K562 (cell line): ENCODE results near the gene KLRC4. TPM values are rescaled to one million over a fixed set of nuclear protein-coding genes. Genes with fewer than 3 reads are reported as not detected.

ENCODE experiments used
- ATAC-seq: fragments of 200-7000 bp; cut with Tn5 transposase; 3 replicates; pipeline ENCODE4 v1.9.1; 2020; ENCODE audit warnings: moderate library complexity
- BruUV-seq: library from RNA; stranded (reverse); fragments of 400-500 nt; replicated peaks from 2 replicates; lab custom pipeline; 2021; lab: Mats Ljungman, UMichigan
- CTCF ChIA-PET: fragments of 300-600 bp; formaldehyde crosslinking; extraction: SDS; loops from one replicate; lab custom pipeline; 2021; ENCODE audit warnings: low intra/inter-chr PET ratio; lab: Yijun Ruan, JAX
- POLR2A ChIA-PET: fragments of 300-600, 350-650 bp; sonication (Branson Sonifier 250); formaldehyde crosslinking; extraction: SDS; loops from one replicate; lab custom pipeline; 2021; ENCODE audit warnings: antibody characterized with exemption, inconsistent platforms; lab: Yijun Ruan, JAX
- DNase-seq, 4 experiments: peaks; one replicate each; pipeline versions ENCODE4 v3.0.0 to v3.0.0-alpha.2; 2011 to 2018; ENCODE audit warnings: low spot score in 3 of 4, mixed read lengths in 3 of 4; ENCODE audit errors: extremely low read depth in 1 of 4
- FAIRE-seq: peaks from 2 replicates; lab custom pipeline; 2011; peaks lifted over from hg19 to GRCh38; lab: Jason Lieb, UNC
- H2AFZ ChIP-seq: 2 replicates; pipeline ENCODE4 v1.6.0; 2011; ENCODE audit warnings: low read depth, low read length, control low read depth, inconsistent platforms
- H3K27ac ChIP-seq: fragments of 200-600 bp; 3 replicates; pipeline ENCODE4 v1.8.0; 2011; ENCODE audit warnings: low read depth, mild to moderate bottlenecking, control low read depth, inconsistent platforms, low read length, moderate library complexity, mixed read lengths; ENCODE audit errors: extremely low read depth
- H3K27me3 ChIP-seq, 2 experiments: fragments of 300-600 bp in 1 of 2; 2 replicates in 1 of 2; 3 replicates in 1 of 2; pipeline versions ENCODE4 v1.6.0 to v1.8.0; 2011; ENCODE audit warnings: inconsistent platforms in 2 of 2, low read length in 2 of 2, mild to moderate bottlenecking in 1 of 2, mixed read lengths in 1 of 2, moderate library complexity in 1 of 2; ENCODE audit not compliant: control insufficient read depth in 2 of 2, insufficient read depth in 2 of 2
- H3K36me3 ChIP-seq: fragments of 300-600 bp; 3 replicates; pipeline ENCODE4 v1.8.0; 2011; ENCODE audit warnings: mild to moderate bottlenecking, low read length, inconsistent platforms; ENCODE audit not compliant: control insufficient read depth, insufficient read depth
- H3K4me1 ChIP-seq, 2 experiments: fragments of 200-600 bp in 1 of 2; replicated peaks in 1 of 2; 2 replicates in 1 of 2; 3 replicates in 1 of 2; pipeline versions ENCODE4 v1.5.1 to v1.8.0; 2011; ENCODE audit warnings: inconsistent platforms in 2 of 2, low read length in 2 of 2, mild to moderate bottlenecking in 1 of 2, mixed read lengths in 1 of 2, moderate library complexity in 1 of 2; ENCODE audit not compliant: control insufficient read depth in 2 of 2, insufficient read depth in 2 of 2
- H3K4me2 ChIP-seq: 2 replicates; pipeline ENCODE4 v1.6.1; 2011; ENCODE audit warnings: low read length, control low read depth, inconsistent platforms, mixed read lengths; ENCODE audit not compliant: insufficient read depth
- H3K4me3 ChIP-seq: fragments of 200-600 bp; sonication (generic), shearing (Covaris generic); 2 replicates; pipeline ENCODE4 v1.5.1; 2016; ENCODE audit warnings: control low read depth, inconsistent platforms
- H3K79me2 ChIP-seq: fragments of 200-600 bp; 3 replicates; pipeline ENCODE4 v1.8.0; 2011; ENCODE audit warnings: low read length, inconsistent platforms; ENCODE audit not compliant: control insufficient read depth, insufficient read depth
- H3K9ac ChIP-seq, 2 experiments: 2 replicates each; pipeline versions ENCODE4 v1.6.0 to v1.6.1; 2011; ENCODE audit warnings: low read depth in 2 of 2, low read length in 2 of 2, control low read depth in 1 of 2, inconsistent platforms in 1 of 2, mild to moderate bottlenecking in 1 of 2, mixed read lengths in 1 of 2; ENCODE audit not compliant: insufficient read depth in 1 of 2
- H3K9me1 ChIP-seq: one replicate; pipeline ENCODE4 v1.6.0; 2011; ENCODE audit warnings: inconsistent platforms, mild to moderate bottlenecking, low read length, moderate library complexity; ENCODE audit not compliant: control insufficient read depth, insufficient read depth
- H3K9me3 ChIP-seq: replicated peaks from 2 replicates; pipeline ENCODE4 v1.5.1; 2011; ENCODE audit warnings: low read depth, low read length, inconsistent platforms; ENCODE audit not compliant: control insufficient read depth, insufficient read depth
- H4K20me1 ChIP-seq: replicated peaks from 2 replicates; pipeline ENCODE4 v1.6.1; 2011; ENCODE audit warnings: low read length, inconsistent platforms, mixed read lengths; ENCODE audit not compliant: control insufficient read depth, insufficient read depth
- ARID2 ChIP-seq: fragments of 450-650 bp; IDR thresholded peaks from 2 replicates; pipeline ENCODE4 v1.6.1; 2017; ENCODE audit warnings: antibody characterized with exemption, mild to moderate bottlenecking
- BRF1 ChIP-seq: IDR thresholded peaks from 3 replicates; pipeline ENCODE4 v1.6.1; 2011; ENCODE audit warnings: borderline replicate concordance, mild to moderate bottlenecking; ENCODE audit not compliant: insufficient read length; ENCODE audit errors: extremely low read depth
- DDX20 ChIP-seq: fragments of 450-650 bp; IDR thresholded peaks from 2 replicates; pipeline ENCODE4 v1.6.1; 2016; ENCODE audit warnings: missing genetic modification characterization, low read depth, mild to moderate bottlenecking, missing compliant biosample characterization, moderate library complexity
- ZNF146 ChIP-seq: IDR thresholded peaks from one replicate; pipeline ENCODE4 v1.6.1; 2018; ENCODE audit warnings: missing compliant biosample characterization; ENCODE audit not compliant: unreplicated experiment
- ZNF740 ChIP-seq, 3 experiments: fragments of 200-800 bp in 1 of 3; sonication (Bioruptor generic) in 1 of 3; sonication (generic) in 1 of 3; formaldehyde crosslinking in 1 of 3; IDR thresholded peaks; 2 replicates each; pipeline versions ENCODE4 v1.6.1 to v1.8.0; 2016 to 2022; ENCODE audit warnings: mild to moderate bottlenecking in 2 of 3, missing compliant biosample characterization in 2 of 3, missing genetic modification characterization in 2 of 3, missing genetic modification reagents in 1 of 3
- ZNF830 ChIP-seq: fragments of 250-450 bp; sonication (Bioruptor Pico); IDR thresholded peaks from 2 replicates; pipeline ENCODE4 v1.5.0; 2021; ENCODE audit warnings: mild to moderate bottlenecking
- WGBS: fragments of 100-300 bp; shearing (Covaris generic); methylation state at CpG from one replicate; pipeline ENCODE4 v1.1.6; 2016; ENCODE audit warnings: low coverage, mixed read lengths; ENCODE audit not compliant: insufficient coverage; ENCODE audit errors: missing lambda C conversion rate; 5-methylcytosine and 5-hydroxymethylcytosine counted together
- in situ Hi-C: fragments of 300-500 bp; cut with MboI; formaldehyde crosslinking; loops from 4 replicates; pipeline ENCODE4 v1.15.0; 2018; ENCODE audit warnings: inconsistent platforms, mixed read lengths
- intact Hi-C: fragments of 100-400 bp; cut with micrococcal nuclease; formaldehyde crosslinking; loops from 2 replicates; pipeline ENCODE4 v1.14.2; 2022
- polyA plus RNA-seq, 8 experiments: library from polyadenylated mRNA; depleted of rRNA in 4 of 8; stranded (reverse) in 5 of 8; unstranded in 3 of 8; fragments of >200 nt; fragmentation: Nextera tagmentation in 2 of 8; fragmentation: Illumina TruSeq in 1 of 8; extraction: Ambion mirVana in 2 of 8; extraction: Trizol in 1 of 8; gene quantifications; 2 replicates each; pipeline versions ENCODE4 v1.2.1 to v1.2.3, GENCODE V29; 2011 to 2014; ENCODE audit warnings: inconsistent platforms in 1 of 8, missing spikeins in 1 of 8
- total RNA-seq, 7 experiments: library from RNA; depleted of rRNA in 6 of 7; stranded (reverse); fragments of >200 nt in 6 of 7; fragmentation: Illumina TruSeq in 2 of 7; extraction: Trizol in 2 of 7; gene quantifications; 2 replicates each; pipeline versions ENCODE4 v1.2.1 to v1.2.3, GENCODE V29; 2011 to 2021; ENCODE audit warnings: low replicate concordance in 1 of 7
- TF ChIP-seq, protein P1 (sequence below), 2 experiments: fragments of 450-650 bp; conservative IDR thresholded peaks; 2 replicates each; pipeline ENCODE4 v1.6.1; 2017; ENCODE audit warnings: mild to moderate bottlenecking in 2 of 2, moderate library complexity in 2 of 2
- TF ChIP-seq, protein P2 (sequence below): fragments of 450-650 bp; IDR thresholded peaks from 2 replicates; pipeline ENCODE4 v1.6.1; 2016; ENCODE audit warnings: low read depth
- TF ChIP-seq, protein P3 (sequence below): IDR thresholded peaks from 2 replicates; pipeline ENCODE4 v1.6.1; 2012; ENCODE audit warnings: low read depth, low read length, improper control_type of control experiment, borderline replicate concordance

The KLRC4 gene
- total and polyA plus RNA-seq, 9 of the 15 experiments (the other 6 are each of a cell fraction or from before 2014, with no cell fraction given): 0.17 TPM; not detected in 8

GRCh38 chr12:10454531-10454930 lies 45.0 kb upstream of the KLRC4 start:
- no peak for FAIRE-seq
- ChIA-PET CTCF (no interaction called here), POLR2A (no interaction called here)
- no peak for TF ChIP-seq ZNF146 (CRISPR knock-in tag)
- TF ChIP-seq ZNF740 (CRISPR knock-in tag; IDR thresholded peaks at IDR 0.05): no peak
- TF ChIP-seq ZNF740 (tag; IDR thresholded peaks at IDR 0.05): no peak
- TF ChIP-seq ARID2: no peak
- TF ChIP-seq, protein P1, sequence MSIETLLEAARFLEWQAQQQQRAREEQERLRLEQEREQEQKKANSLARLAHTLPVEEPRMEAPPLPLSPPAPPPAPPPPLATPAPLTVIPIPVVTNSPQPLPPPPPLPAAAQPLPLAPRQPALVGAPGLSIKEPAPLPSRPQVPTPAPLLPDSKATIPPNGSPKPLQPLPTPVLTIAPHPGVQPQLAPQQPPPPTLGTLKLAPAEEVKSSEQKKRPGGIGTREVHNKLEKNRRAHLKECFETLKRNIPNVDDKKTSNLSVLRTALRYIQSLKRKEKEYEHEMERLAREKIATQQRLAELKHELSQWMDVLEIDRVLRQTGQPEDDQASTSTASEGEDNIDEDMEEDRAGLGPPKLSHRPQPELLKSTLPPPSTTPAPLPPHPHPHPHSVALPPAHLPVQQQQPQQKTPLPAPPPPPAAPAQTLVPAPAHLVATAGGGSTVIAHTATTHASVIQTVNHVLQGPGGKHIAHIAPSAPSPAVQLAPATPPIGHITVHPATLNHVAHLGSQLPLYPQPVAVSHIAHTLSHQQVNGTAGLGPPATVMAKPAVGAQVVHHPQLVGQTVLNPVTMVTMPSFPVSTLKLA (conservative IDR thresholded peaks at IDR 0.05): no peak
- TF ChIP-seq, protein P2, sequence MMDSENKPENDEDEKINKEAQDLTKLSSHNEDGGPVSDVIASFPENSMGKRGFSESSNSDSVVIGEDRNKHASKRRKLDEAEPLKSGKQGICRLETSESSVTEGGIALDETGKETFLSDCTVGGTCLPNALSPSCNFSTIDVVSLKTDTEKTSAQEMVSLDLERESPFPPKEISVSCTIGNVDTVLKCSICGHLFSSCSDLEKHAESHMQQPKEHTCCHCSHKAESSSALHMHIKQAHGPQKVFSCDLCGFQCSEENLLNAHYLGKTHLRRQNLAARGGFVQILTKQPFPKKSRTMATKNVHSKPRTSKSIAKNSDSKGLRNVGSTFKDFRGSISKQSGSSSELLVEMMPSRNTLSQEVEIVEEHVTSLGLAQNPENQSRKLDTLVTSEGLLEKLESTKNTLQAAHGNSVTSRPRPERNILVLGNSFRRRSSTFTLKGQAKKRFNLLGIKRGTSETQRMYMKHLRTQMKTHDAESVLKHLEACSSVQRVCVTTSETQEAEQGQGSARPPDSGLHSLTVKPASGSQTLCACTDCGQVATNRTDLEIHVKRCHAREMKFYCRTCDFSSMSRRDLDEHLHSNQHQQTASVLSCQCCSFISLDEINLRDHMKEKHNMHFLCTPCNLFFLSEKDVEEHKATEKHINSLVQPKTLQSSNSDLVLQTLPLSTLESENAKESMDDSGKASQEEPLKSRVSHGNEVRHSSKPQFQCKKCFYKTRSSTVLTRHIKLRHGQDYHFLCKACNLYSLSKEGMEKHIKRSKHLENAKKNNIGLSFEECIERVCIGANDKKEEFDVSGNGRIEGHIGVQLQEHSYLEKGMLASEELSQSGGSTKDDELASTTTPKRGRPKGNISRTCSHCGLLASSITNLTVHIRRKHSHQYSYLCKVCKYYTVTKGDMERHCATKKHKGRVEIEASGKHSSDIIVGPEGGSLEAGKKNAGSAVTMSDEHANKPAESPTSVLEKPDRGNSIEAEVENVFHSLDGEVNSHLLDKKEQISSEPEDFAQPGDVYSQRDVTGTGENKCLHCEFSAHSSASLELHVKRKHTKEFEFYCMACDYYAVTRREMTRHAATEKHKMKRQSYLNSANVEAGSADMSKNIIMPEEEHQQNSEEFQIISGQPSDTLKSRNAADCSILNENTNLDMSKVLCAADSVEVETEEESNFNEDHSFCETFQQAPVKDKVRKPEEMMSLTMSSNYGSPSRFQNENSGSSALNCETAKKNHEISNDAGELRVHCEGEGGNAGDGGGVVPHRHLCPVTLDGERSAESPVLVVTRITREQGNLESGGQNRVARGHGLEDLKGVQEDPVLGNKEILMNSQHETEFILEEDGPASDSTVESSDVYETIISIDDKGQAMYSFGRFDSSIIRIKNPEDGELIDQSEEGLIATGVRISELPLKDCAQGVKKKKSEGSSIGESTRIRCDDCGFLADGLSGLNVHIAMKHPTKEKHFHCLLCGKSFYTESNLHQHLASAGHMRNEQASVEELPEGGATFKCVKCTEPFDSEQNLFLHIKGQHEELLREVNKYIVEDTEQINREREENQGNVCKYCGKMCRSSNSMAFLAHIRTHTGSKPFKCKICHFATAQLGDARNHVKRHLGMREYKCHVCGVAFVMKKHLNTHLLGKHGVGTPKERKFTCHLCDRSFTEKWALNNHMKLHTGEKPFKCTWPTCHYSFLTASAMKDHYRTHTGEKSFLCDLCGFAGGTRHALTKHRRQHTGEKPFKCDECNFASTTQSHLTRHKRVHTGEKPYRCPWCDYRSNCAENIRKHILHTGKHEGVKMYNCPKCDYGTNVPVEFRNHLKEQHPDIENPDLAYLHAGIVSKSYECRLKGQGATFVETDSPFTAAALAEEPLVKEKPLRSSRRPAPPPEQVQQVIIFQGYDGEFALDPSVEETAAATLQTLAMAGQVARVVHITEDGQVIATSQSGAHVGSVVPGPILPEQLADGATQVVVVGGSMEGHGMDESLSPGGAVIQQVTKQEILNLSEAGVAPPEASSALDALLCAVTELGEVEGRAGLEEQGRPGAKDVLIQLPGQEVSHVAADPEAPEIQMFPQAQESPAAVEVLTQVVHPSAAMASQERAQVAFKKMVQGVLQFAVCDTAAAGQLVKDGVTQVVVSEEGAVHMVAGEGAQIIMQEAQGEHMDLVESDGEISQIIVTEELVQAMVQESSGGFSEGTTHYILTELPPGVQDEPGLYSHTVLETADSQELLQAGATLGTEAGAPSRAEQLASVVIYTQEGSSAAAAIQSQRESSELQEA: no peak
- no peak for TF ChIP-seq ZNF830
- TF ChIP-seq, protein P3, sequence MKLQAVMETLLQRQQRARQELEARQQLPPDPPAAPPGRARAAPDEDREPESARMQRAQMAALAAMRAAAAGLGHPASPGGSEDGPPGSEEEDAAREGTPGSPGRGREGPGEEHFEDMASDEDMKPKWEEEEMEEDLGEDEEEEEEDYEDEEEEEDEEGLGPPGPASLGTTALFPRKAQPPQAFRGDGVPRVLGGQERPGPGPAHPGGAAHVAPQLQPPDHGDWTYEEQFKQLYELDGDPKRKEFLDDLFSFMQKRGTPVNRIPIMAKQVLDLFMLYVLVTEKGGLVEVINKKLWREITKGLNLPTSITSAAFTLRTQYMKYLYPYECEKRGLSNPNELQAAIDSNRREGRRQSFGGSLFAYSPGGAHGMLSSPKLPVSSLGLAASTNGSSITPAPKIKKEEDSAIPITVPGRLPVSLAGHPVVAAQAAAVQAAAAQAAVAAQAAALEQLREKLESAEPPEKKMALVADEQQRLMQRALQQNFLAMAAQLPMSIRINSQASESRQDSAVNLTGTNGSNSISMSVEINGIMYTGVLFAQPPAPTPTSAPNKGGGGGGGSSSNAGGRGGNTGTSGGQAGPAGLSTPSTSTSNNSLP: no peak
- TF ChIP-seq BRF1: no peak
- no peak for TF ChIP-seq DDX20

More at GRCh38 chr12:10454531-10454930, 45.0 kb upstream of the KLRC4 start:
- H3K9me3 ChIP-seq: no peaks in the 10 kb centered on the region; the same call in 1 of the 2 replicates
- no peak overlapping the region for H3K4me2 ChIP-seq
- 0% methylated on average over 1 of the region's 1 CpG for WGBS
- ATAC-seq (no peak), DNase-seq (no peak)
- no peak overlapping the region for H3K9ac ChIP-seq
- no peak overlapping the region for H2AFZ ChIP-seq
- in situ Hi-C loops (no loop called here), intact Hi-C loops (no loop called here)
- H3K27ac ChIP-seq: no peak overlapping the region
- no peak overlapping the region for H3K4me3 ChIP-seq
- no peaks in the 10 kb centered on the region for H3K36me3 ChIP-seq
- no TSS peak for BruUV-seq
- no peaks in the 10 kb centered on the region for H3K79me2 ChIP-seq
- no peaks in the 10 kb centered on the region for H3K27me3 ChIP-seq
- H4K20me1 ChIP-seq: no peaks in the 10 kb centered on the region
- H3K9me1 ChIP-seq: no peaks in the 10 kb centered on the region
- H3K4me1 ChIP-seq: no peaks in the 10 kb centered on the region
